Left hindlimb (tissue), 1 donor: ENCODE data around the gene PSMC4.

Source experiments
- DNase-seq: peaks from one replicate; pipeline ENCODE4 v3.0.0-alpha.2; 2018

Gene PSMC4

DNA sequence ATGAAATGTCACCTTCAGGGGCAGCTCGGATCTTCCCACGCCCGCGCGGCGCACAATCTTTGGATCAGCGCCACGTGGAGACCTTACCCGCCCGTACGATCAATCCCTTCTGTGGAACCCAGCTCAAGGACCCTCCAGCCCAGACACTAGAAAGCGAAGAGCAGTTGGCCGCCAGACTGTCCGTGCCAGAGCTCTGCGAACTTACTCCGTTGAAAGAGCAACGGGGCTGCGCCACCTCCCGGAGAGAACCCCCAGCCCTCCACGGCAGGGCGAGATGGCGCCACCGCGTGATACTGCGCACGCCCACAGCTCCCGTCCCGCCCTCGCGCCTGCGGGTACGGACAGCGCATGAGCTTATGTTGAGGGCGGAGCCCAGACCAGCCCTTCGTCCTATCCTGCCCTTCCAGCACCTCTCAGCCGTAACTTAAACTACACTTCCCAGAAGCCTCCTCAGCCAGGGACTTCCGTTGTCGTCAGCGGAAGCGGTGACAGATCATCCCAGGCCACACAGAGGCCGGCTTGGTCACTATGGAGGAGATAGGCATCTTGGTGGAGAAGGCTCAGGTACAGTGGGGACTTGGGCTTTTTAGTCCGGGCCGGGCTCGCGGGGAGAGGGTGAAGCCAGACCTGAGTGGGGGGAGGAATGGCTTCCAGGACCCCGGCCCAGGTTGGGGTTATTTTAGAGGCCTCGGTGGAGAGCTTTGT, at the start of gene PSMC4:
Gene PSMC4, plus strand, starts transcription at position 491 of the 705 bp plus-strand sequence. Its CDS starts 38 bp downstream, at position 529.
- DNase-seq = peak; percentile 99

GRCh38 chr19:39923862-39924261, 47.1 kb upstream of the PSMC4 start:
- no peak for DNase-seq

GRCh38 chr19:39924389-39924788, 46.6 kb upstream of the PSMC4 start:
- no peak for DNase-seq

DNA sequence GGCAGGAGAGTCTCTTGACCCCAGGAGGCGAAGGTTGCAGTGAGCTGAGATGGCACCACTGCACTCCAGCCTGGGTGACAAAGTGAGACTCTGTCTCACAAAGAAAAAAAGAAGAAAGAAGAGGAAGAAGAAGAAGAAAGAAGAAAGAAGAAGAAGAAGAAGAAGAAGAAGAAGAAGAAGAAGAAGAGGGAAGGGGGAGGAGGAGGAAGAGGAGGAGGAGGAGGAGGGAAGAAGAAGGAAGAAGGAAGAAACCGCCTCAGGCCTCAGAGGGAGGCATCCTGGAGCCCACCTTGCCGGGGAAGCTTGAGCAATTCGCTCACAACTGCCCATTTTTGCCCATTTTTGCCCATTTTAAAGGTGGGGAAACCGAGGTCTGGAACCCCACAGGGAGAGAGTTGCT, 46.0 kb upstream of the PSMC4 start:
- DNase-seq = no peak

DNA sequence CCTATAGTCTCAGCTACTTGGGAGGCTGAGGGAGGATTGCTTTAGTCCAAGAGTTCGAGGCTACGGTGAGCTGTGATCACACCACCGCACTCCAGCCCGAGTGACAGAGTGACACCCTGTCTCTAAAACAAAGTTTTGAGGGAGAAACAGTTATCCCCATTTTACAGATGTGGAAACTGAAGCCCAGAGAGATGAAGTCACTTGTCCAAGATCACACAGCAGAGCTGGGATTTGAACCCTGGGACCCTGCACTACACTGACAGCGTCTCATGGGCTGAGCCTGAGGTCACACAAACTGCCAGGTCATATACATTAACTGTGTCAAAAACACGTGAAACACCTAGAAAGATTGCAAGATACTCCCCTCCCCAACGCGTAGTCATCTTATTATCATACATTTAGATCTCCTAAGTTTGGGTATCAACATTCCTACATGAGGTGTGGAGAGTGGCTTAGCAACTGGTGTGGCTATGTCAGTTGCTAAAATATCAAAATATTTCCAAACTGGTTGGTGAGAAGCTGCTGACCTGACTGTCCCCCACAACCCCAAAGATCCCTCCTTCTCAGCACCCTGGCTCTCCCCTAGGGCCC, 44.7 kb upstream of the PSMC4 start:
- no peak for DNase-seq

DNA sequence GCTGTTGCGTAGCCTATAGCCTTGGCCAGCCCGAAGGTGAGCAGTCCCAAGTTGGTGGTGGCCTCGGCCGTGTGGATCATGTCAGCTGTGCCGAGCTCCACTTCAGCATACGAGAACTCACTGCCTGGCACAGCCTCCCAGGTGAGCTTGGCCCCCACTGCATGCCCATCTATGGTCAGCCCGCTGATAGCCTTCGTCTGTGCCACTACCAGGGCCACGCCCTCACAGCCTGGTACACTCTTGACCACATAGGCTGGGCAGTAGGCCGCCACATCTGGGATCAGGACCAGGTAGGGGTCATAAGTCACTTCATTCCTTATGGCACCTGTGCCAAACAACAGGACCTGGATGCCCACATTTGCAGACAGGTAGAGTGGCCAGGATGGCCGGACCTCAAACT, 43.9 kb upstream of the PSMC4 start:
- DNase-seq = no peak

GRCh38 chr19:39927524-39928356, 43.2 kb upstream of the PSMC4 start:
- no peak for DNase-seq

- DNase-seq = no peak
Measured at GRCh38 chr19:39928357-39928725, 42.6 kb upstream of the PSMC4 start.

DNA sequence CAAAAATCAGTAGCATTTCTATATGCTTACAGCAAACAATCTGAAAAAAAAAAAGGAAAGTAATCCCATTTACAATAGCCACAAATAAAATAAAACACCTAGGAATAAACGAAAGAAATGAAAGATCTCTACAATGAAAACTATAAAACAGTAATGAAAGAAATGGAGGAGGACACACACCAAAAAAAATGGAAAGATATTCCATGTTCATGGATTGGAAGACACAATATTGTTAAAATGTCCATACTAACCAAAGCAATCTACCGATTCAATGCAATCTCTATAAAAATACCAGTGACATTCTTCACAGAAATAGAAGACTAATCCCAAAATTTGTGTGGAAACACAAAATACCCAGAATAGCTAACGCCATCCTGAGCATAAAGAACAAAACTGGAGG, 41.2 kb upstream of the PSMC4 start:
- no peak for DNase-seq

GRCh38 chr19:39934584-39935363, 36.2 kb upstream of the PSMC4 start, which contains the start of gene FCGBP:
FCGBP (minus strand) TSS chr19:39934634.
- DNase-seq = no peak

GRCh38 chr19:39935364-39935661, 35.7 kb upstream of the PSMC4 start:
- no peak for DNase-seq

DNA sequence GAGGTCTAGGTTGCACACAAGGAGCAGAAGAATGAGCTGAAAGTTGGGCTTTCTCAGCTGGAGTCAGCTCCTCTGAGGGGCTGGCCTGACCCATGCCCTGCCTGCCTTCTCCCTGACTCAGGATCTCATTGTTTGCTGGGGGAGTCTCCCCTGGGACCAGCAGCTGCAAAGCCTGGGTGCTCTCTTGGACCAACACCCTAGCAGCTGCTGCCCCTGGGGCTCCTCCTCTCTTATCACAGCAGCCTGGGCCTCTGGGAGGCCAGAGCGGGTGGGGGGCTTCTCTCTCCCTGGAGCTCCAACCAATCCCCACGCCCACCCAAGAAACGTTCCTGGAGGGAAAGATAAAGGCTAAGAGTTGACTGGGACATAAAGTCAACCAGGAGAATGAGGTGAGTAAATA, 34.9 kb upstream of the PSMC4 start:
- DNase-seq = no peak

- DNase-seq = no peak
Measured at GRCh38 chr19:39936622-39937021, 34.3 kb upstream of the PSMC4 start.

DNA sequence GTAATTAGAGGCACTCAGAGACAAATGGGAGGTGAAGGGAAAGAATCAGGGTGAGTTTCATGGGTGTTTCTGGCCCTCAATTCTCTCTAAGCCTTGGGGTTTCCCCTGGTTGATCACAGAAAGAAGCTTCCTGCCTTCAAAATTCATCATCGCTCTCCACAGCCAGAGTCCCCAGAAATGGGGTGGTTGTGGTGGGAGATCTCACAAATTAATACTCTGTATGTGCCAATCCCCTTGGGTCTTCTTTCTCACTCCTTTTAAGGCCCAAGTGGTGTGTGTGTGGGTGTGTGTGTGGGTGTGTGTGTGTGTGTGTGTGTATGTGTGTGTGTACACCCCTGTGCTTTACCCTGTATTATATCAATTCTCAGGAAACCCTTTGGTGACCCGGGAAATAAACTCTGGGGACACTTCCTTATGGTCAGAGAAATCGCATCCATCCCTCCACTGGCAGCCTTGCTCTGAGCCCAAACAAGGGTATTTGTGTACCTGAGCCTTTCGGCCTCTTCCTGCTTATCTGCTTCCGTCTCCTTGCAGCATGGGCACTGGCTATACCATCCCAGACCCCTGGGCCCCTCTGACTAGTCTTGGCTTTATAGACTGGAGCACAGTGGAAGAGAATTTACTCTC, 33.8 kb upstream of the PSMC4 start:
- no peak for DNase-seq

GRCh38 chr19:39937787-39938186, 33.2 kb upstream of the PSMC4 start:
- DNase-seq = no peak

DNA sequence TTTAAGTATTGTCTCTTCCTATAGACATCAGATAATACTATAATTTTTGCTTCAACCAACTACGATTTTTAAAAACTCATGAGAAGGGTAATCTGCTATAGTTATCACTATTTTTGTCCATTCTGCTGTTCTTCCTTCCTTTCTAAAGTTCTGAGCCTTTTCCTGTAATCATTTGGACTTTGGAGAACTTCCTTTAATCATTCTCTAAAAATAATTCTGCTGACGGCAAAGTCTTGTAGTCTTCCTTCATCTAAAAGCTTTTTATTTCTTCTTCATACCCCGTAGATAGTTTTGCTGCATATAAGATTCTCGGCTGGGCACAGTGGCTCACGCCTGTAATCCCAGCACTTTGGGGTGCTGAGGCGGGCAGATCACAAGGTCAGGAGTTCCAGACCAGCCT, 31.4 kb upstream of the PSMC4 start:
- DNase-seq = no peak

DNA sequence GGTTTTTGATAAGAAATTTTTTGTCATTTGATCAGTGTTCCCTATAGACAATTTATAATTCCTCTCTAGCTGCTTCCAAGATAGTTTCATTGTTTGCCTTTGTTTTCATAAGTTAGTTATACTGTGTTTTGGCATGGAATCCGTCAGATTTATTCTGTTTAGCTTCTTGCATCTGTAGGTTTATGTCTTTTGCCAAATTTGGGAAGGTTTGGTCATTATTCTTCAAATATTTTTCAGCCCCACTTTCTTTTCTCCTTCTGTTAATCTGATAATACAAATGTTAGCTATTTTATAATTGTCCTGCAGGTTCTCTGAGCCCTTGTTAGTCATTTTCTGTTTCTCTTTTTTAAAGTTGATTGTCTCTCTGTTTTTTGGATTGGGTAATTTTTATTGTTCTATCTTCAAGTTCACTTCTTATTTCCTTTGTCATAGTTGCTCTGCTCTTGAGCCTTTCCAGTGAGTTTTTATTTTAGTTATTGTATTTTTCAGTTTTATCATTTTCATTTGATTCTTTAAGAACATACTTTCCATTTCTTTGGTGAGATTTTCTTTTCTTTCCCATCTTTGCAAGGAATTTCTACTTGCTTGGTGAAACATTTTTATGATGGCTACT, 30.6 kb upstream of the PSMC4 start:
- no peak for DNase-seq

- no peak for DNase-seq
Measured at GRCh38 chr19:39941151-39941550, 29.8 kb upstream of the PSMC4 start.

DNA sequence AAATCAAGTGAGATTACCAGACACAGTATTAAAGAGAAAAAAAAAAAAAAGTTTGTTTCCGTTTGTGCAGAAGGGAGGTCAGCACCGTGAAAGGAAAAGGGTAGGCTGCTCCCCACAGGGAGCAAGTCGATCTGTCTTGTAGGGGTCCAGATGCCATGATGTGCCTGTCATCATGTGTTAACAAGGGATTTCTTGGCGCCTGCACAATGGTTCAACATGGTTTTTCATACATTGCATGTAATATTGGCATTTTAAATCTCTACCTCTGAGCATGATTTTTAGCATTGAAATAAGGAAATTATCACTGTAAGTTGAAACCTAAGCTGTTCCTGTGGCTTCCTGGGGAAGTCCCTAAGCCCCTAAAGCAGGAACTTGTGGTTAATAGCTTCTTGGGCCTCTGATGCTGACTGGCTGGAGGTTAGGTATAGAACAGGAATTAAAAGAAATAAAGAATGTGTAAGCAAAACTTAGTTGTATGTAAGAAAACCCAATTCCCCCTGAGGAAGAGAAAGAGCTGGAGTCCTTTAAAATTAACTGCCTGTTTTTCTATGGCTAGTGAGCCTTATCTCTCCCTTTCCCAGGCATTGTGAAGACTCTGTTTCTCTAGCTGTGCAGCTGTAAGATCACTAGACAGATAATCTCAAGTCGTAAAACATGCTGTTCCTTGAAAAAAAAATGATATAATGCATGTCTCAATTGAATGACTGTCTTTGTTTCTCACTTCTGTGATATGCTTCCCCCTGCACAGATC, 29.2 kb upstream of the PSMC4 start:
- DNase-seq = no peak

- DNase-seq = no peak
Measured at GRCh38 chr19:39942366-39942730, 28.6 kb upstream of the PSMC4 start.

- no peak for DNase-seq
Measured at GRCh38 chr19:39943586-39943985, 27.4 kb upstream of the PSMC4 start.

- no peak for DNase-seq
Measured at GRCh38 chr19:39946532-39946931, 24.4 kb upstream of the PSMC4 start.
